Gastroesophageal sphincter (tissue), 4 donors: ENCODE data around the gene SLTM. TPM values are rescaled to one million over a fixed set of nuclear protein-coding genes. Genes with fewer than 3 reads are reported as not detected.
A peak's percentile ranks its signal among the peaks of the same experiment; 100 is the strongest.

Source experiments
- ATAC-seq: fragments of 150-250 bp; one replicate; pipeline ENCODE4 v1.9.1; 2016; ENCODE audit warnings: mild to moderate bottlenecking, moderate library complexity
- H3K27ac ChIP-seq, 4 donors: fragments of 200-600 bp; sonication (generic) in 3 of 4; 1 replicate in 3 of 4; 2 replicates in 1 of 4; pipeline ENCODE4 v1.5.1; 2016 to 2019
- H3K27me3 ChIP-seq: fragments of 200-600 bp; sonication (generic); one replicate; pipeline ENCODE4 v1.5.1; 2019
- H3K36me3 ChIP-seq, 2 donors: fragments of 200-600 bp; sonication (generic); one replicate each; pipeline ENCODE4 v1.5.1; 2019; ENCODE audit warnings: control low read depth in 1 of 2
- H3K4me1 ChIP-seq, 3 donors: fragments of 200-600 bp; sonication (generic); 1 replicate in 2 of 3; 2 replicates in 1 of 3; pipeline ENCODE4 v1.5.1; 2016 to 2019; ENCODE audit warnings: control low read depth in 2 of 3
- H3K4me3 ChIP-seq, 2 donors: fragments of 200-600 bp; sonication (generic); one replicate each; pipeline ENCODE4 v1.5.1; 2019; ENCODE audit warnings: mild to moderate bottlenecking in 1 of 2, moderate library complexity in 1 of 2
- H3K9me3 ChIP-seq, 3 donors: fragments of 200-600 bp; sonication (generic); one replicate each; pipeline ENCODE4 v1.5.1; 2017 to 2019; ENCODE audit warnings: control low read depth in 2 of 3
- CTCF ChIP-seq, 4 experiments: fragments of 200-600 bp in 2 of 4; fragments of 450-650 bp in 2 of 4; sonication (generic) in 1 of 4; IDR thresholded peaks; one replicate each; pipeline ENCODE4 v1.5.1; 2017 to 2019; ENCODE audit warnings: antibody characterized with exemption in 4 of 4, mild to moderate bottlenecking in 2 of 4, moderate library complexity in 2 of 4
- EP300 ChIP-seq: sonication (generic); formaldehyde crosslinking; IDR thresholded peaks from one replicate; pipeline ENCODE4 v1.6.1; 2017; ENCODE audit warnings: antibody characterized with exemption, mild to moderate bottlenecking
- POLR2A ChIP-seq, 2 donors: fragments of 450-650 bp; IDR thresholded peaks; one replicate each; pipeline ENCODE4 v1.6.1; 2017; ENCODE audit warnings: antibody characterized with exemption in 2 of 2, mild to moderate bottlenecking in 2 of 2, moderate library complexity in 1 of 2
- POLR2AphosphoS5 ChIP-seq: sonication (generic); formaldehyde crosslinking; IDR thresholded peaks from one replicate; pipeline ENCODE4 v1.6.1; 2017; ENCODE audit warnings: antibody characterized with exemption
- WGBS, 2 donors: methylation state at CpG; one replicate each; pipeline ENCODE4 v1.1.5; 2018; ENCODE audit warnings: low coverage in 1 of 2; 5-methylcytosine and 5-hydroxymethylcytosine counted together
- total RNA-seq, 4 donors: library from RNA; depleted of rRNA; stranded (reverse); fragments of >200 nt; gene quantifications; one replicate each; pipeline ENCODE4 v1.1.0, GENCODE V29; 2016

Gene SLTM
- total RNA-seq, 4 donors from 2014 or later, result 79.2 to 120 (median 84.4) TPM

DNA sequence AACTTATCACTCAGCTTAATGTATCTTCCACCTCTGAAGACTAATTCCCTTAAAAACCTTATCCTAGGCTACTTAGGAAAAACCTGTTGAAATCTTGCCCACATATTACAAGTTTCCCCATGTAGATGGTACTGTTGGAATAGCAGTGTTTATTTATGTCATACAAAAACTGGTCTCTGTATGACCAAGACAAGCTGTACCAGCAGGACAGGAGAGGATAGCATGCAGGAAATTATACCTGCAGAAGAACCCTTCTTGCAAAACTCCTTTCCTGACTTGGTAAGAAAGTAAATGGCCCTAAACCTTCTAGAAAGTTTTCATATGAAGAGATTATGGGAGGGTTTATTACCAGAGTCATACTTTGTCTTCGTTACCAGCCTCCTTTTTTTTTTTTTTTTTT lies 28.7 kb upstream of the SLTM start:
- no peaks in the 10 kb centered on the region for H3K27me3 ChIP-seq
- H3K36me3 ChIP-seq, result no peaks in the 10 kb centered on the region
- H3K27ac ChIP-seq, result no peak overlapping the region
- ATAC-seq, result no peak
- no peak overlapping the region for H3K4me3 ChIP-seq
- no peaks in the 10 kb centered on the region for H3K9me3 ChIP-seq
- TF ChIP-seq POLR2AphosphoS5, result no peak
- TF ChIP-seq POLR2A (IDR thresholded peaks at IDR 0.05), result no peak
- no peak for TF ChIP-seq CTCF (IDR thresholded peaks at IDR 0.05)
- no peak for TF ChIP-seq EP300
- 67 to 71% methylated on average over 1 of the region's 1 CpG for WGBS, 2 donors
- H3K4me1 ChIP-seq, result no peaks in the 10 kb centered on the region

GRCh38 chr15:58958811-58959210 lies 25.3 kb upstream of the SLTM start:
- Histone ChIP-seq H3K27me3 (no peaks in the 10 kb centered on the region), H3K4me1 (no peaks in the 10 kb centered on the region), H3K9me3 (no peaks in the 10 kb centered on the region), H3K27ac (no peak overlapping the region), H3K36me3 (no peaks in the 10 kb centered on the region), H3K4me3 (no peak overlapping the region)
- 83 to 92% methylated on average over 2 to 4 of the region's 4 CpGs for WGBS, 2 donors
- no peak for TF ChIP-seq POLR2A (IDR thresholded peaks at IDR 0.05)
- no peak for TF ChIP-seq EP300
- no peak for TF ChIP-seq CTCF (IDR thresholded peaks at IDR 0.05)
- TF ChIP-seq POLR2AphosphoS5, result no peak
- no peak for ATAC-seq

DNA sequence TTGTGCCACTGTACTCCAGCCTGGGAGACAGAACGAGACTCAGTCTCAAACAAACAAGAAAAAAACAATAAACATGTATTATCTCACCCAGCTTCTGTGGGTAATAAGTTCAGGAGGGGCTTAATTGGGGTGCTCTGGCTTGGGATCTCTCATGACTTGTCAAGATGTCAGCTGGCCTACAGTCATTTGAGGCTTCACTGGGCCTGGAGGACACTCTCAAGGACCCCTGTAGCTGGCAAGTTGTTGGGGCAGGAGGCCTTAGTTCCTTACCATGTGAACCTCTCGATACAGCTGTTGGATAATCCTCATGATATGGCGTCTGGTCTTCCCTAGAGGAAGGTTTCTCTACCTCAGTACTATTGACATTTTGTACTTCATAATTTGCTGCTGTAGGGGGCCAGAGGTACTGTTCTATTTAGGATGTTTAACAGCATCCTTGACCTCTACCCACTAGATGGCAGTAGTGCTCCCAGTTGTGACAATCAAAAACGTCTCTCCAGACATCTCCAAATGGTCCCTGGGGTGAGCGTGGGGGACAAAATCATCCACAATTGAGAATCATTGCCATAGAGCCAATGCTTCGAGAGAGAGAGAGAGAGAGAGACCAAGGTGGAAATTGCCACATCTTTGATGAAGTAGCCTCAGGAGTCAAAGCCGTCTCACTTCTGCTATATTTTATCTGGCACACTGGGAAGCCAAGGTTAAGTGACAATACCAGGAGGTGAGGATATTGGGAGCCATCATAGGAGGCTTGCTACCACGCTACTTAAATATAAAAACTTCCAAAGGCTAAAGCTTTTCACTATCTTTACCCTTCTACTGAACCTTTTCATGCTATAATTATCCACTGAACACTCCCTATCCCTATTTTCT lies 23.9 kb upstream of the SLTM start:
- Histone ChIP-seq H3K36me3 (no peaks in the 10 kb centered on the region), H3K9me3 (no peaks in the 10 kb centered on the region), H3K4me1 (peaks cover 0 to 1% (median under 1%) of the 10 kb centered on the region in 3 donors), H3K4me3 (no peak overlapping the region), H3K27me3 (no peaks in the 10 kb centered on the region), H3K27ac (no peak overlapping the region)
- no peak for TF ChIP-seq POLR2AphosphoS5
- peak; percentile 35 to 73 (median 48) for TF ChIP-seq CTCF (IDR thresholded peaks at IDR 0.05)
- ATAC-seq, result no peak
- 23 to 43% methylated on average over 5 to 7 of the region's 8 CpGs for WGBS, 2 donors

- Histone ChIP-seq H3K36me3 (no peaks in the 10 kb centered on the region), H3K4me1 (peaks cover 0 to 10% (median 3%) of the 10 kb centered on the region in 3 donors), H3K9me3 (no peaks in the 10 kb centered on the region), H3K27ac (no peak overlapping the region), H3K27me3 (no peaks in the 10 kb centered on the region), H3K4me3 (no peak overlapping the region)
- ATAC-seq, result no peak
- TF ChIP-seq EP300, result no peak
- no peak for TF ChIP-seq CTCF (IDR thresholded peaks at IDR 0.05)
- no peak for TF ChIP-seq POLR2A (IDR thresholded peaks at IDR 0.05)
- no peak for TF ChIP-seq POLR2AphosphoS5
Measured at GRCh38 chr15:58952751-58953150, 19.3 kb upstream of the SLTM start.

GRCh38 chr15:58951388-58952007 lies 18.0 kb upstream of the SLTM start:
- H3K9me3 ChIP-seq, result no peaks in the 10 kb centered on the region
- ATAC-seq, result peak; percentile 39
- TF ChIP-seq POLR2AphosphoS5, result no peak
- H3K4me3 ChIP-seq, result no peak overlapping the region
- H3K27me3 ChIP-seq, result no peaks in the 10 kb centered on the region
- WGBS, 2 donors, result 53 to 60% methylated on average over 5 of the region's 5 CpGs
- H3K36me3 ChIP-seq, result no peaks in the 10 kb centered on the region
- peaks cover 0 to 10% (median 3%) of the 10 kb centered on the region in 3 donors for H3K4me1 ChIP-seq
- H3K27ac ChIP-seq, result no peak overlapping the region
